ENCODE results near the gene BRI3.
A peak's percentile ranks its signal among the peaks of the same experiment; 100 is the strongest.

BRI3 gene

DNA sequence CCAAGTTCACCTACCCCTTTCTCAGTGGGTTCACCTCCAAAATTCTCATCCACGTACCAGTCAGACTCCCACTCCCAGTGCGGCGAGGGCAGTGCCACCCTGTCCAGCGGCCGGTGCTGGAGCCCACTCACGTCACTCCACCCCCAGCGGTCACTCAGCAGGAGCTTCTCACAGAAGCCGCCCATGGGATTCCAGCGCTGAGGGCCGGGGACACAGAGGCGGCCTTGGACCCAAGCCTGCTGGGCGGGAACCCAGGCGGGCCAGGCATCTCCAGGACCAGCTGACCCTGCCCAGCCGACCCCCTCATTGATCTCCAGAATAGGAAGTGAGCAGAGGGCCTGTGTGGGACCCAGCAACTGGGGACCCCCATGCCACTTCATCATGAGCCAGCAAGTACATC lies 36.6 kb upstream of the BRI3 start:
- no peaks in the 10 kb centered on the region for H3K27me3 ChIP-seq (ENCODE audit: insufficient read depth, insufficient read length)
- DNase-seq (ENCODE audit: low read depth, low spot score), result no peak
- no peak overlapping the region for H3K4me3 ChIP-seq (ENCODE audit: insufficient read length, low read depth)
- H3K36me3 ChIP-seq (ENCODE audit: insufficient read depth, insufficient read length, low read length), result peaks cover 8% of the 10 kb centered on the region
- TF ChIP-seq YY1 (IDR thresholded peaks at IDR 0.05; ENCODE audit: insufficient read depth, insufficient read length) (no peak), ZNF274 (IDR thresholded peaks at IDR 0.05; ENCODE audit: low read depth, low read length) (no peak), SUZ12 (IDR thresholded peaks at IDR 0.05; ENCODE audit: extremely low read depth, insufficient read depth, insufficient read length) (no peak)
- no peaks in the 10 kb centered on the region for H3K9me3 ChIP-seq (ENCODE audit: insufficient read depth, low read length)
- no peak overlapping the region for H3K9ac ChIP-seq (ENCODE audit: insufficient read length, low read depth)
- peaks cover 2% of the 10 kb centered on the region for H3K4me1 ChIP-seq (ENCODE audit: insufficient read depth, insufficient read length)

DNA sequence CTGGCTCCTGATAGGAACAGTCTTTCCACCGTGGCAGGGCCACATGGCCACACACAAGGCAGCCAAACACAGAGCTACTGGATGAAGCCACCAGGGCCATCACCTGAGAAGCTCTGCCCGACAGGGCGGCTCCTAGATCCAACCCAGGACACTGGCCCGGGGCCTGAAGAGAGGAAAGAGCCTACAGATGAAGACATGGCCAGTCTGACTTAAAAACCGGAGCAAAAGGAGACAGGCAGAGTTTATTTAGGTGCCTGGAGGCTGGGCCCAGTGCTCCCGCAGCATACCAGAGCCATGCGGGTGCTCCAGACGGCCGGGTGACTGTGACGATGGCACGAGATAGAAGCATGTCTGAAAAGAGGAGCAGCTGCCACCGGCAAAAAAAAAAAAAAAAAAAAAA lies 33.3 kb upstream of the BRI3 start:
- Histone ChIP-seq H3K4me3 (ENCODE audit: insufficient read length, low read depth) (no peak overlapping the region), H3K27me3 (ENCODE audit: insufficient read depth, insufficient read length) (no peaks in the 10 kb centered on the region), H3K9me3 (ENCODE audit: insufficient read depth, low read length) (no peaks in the 10 kb centered on the region), H3K9ac (ENCODE audit: insufficient read length, low read depth) (no peak overlapping the region), H3K4me1 (ENCODE audit: insufficient read depth, insufficient read length) (no peaks in the 10 kb centered on the region), H3K36me3 (ENCODE audit: insufficient read depth, insufficient read length, low read length) (peaks cover 4% of the 10 kb centered on the region)
- TF ChIP-seq SUZ12 (IDR thresholded peaks at IDR 0.05; ENCODE audit: extremely low read depth, insufficient read depth, insufficient read length), result no peak
- no peak for TF ChIP-seq YY1 (IDR thresholded peaks at IDR 0.05; ENCODE audit: insufficient read depth, insufficient read length)
- no peak for TF ChIP-seq ZNF274 (IDR thresholded peaks at IDR 0.05; ENCODE audit: low read depth, low read length)
- no peak for DNase-seq (ENCODE audit: low read depth, low spot score)

DNA sequence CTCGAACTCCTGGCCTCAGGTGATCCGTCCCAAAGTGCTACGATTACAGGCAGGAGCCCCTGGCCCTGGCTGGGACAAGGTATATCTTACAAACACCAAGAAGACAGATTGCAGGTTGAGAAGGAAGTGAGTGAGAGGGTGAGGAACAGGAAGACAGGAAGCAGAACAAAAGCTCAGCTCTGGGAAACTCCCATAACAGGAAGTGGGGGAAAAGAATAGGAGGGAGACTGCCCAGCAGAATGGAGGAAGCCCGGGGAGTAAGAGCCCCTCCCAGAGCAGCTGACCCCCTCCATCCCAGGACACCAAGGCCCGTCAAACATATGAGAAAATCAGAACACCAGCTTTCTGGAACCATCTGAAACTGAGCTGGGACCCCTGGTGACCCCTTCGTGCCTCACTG lies 32.4 kb upstream of the BRI3 start:
- Histone ChIP-seq H3K36me3 (ENCODE audit: insufficient read depth, insufficient read length, low read length) (peaks cover 3% of the 10 kb centered on the region), H3K9me3 (ENCODE audit: insufficient read depth, low read length) (no peaks in the 10 kb centered on the region), H3K4me3 (ENCODE audit: insufficient read length, low read depth) (no peak overlapping the region), H3K4me1 (ENCODE audit: insufficient read depth, insufficient read length) (no peaks in the 10 kb centered on the region), H3K27me3 (ENCODE audit: insufficient read depth, insufficient read length) (no peaks in the 10 kb centered on the region), H3K9ac (ENCODE audit: insufficient read length, low read depth) (no peak overlapping the region)
- TF ChIP-seq SUZ12 (IDR thresholded peaks at IDR 0.05; ENCODE audit: extremely low read depth, insufficient read depth, insufficient read length) (no peak), YY1 (IDR thresholded peaks at IDR 0.05; ENCODE audit: insufficient read depth, insufficient read length) (no peak), ZNF274 (IDR thresholded peaks at IDR 0.05; ENCODE audit: low read depth, low read length) (no peak)
- no peak for DNase-seq (ENCODE audit: low read depth, low spot score)

DNA sequence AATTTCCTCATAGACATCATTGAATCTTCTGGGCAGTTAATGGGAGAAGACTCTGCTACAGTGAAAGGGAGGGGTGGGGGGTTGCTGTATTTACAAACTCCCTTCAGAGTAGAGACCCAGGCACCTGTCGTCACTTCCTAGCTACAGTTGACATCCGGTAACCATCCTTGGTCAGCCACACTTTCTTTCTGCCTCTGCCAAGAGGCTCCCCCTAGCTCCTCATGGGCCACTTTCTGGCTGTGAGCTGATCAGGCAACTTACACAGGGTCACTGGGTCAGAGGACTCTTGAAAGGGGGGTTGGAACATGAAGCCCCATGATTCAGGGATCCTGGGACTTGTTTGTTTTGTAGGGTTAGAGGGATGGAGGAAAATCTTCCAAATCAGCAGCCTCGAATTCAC lies 30.7 kb upstream of the BRI3 start:
- Histone ChIP-seq H3K36me3 (ENCODE audit: insufficient read depth, insufficient read length, low read length) (no peaks in the 10 kb centered on the region), H3K4me1 (ENCODE audit: insufficient read depth, insufficient read length) (no peaks in the 10 kb centered on the region), H3K4me3 (ENCODE audit: insufficient read length, low read depth) (peak overlapping the region; percentile 81), H3K9ac (ENCODE audit: insufficient read length, low read depth) (peak overlapping the region; percentile 57), H3K9me3 (ENCODE audit: insufficient read depth, low read length) (no peaks in the 10 kb centered on the region), H3K27me3 (ENCODE audit: insufficient read depth, insufficient read length) (no peaks in the 10 kb centered on the region)
- TF ChIP-seq ZNF274 (IDR thresholded peaks at IDR 0.05; ENCODE audit: low read depth, low read length) (no peak), SUZ12 (IDR thresholded peaks at IDR 0.05; ENCODE audit: extremely low read depth, insufficient read depth, insufficient read length) (no peak), YY1 (IDR thresholded peaks at IDR 0.05; ENCODE audit: insufficient read depth, insufficient read length) (no peak)
- no peak for DNase-seq (ENCODE audit: low read depth, low spot score)

DNA sequence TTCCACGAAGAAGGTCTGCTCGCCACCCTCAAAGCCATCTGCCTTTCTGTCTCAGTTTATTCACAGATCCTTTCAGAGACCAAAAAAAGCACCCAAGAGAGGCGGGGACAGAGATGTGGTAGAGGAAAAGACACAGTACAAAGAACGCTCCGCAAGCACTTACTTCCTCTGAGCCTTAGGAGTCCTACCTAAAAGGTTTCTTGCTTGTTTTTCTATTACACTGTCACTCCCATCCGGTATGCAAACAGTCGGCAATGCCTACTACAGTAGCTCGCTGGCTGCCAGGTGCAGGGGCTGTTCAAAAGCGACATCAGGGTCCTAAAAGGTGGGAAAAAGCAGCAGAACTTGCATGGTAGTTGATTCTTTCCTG lies 30.3 kb upstream of the BRI3 start:
- Histone ChIP-seq H3K9ac (ENCODE audit: insufficient read length, low read depth) (peak overlapping the region; percentile 57), H3K4me1 (ENCODE audit: insufficient read depth, insufficient read length) (no peaks in the 10 kb centered on the region), H3K9me3 (ENCODE audit: insufficient read depth, low read length) (no peaks in the 10 kb centered on the region), H3K36me3 (ENCODE audit: insufficient read depth, insufficient read length, low read length) (no peaks in the 10 kb centered on the region), H3K27me3 (ENCODE audit: insufficient read depth, insufficient read length) (no peaks in the 10 kb centered on the region), H3K4me3 (ENCODE audit: insufficient read length, low read depth) (peak overlapping the region; percentile 81)
- TF ChIP-seq YY1 (IDR thresholded peaks at IDR 0.05; ENCODE audit: insufficient read depth, insufficient read length) (no peak), SUZ12 (IDR thresholded peaks at IDR 0.05; ENCODE audit: extremely low read depth, insufficient read depth, insufficient read length) (no peak), ZNF274 (IDR thresholded peaks at IDR 0.05; ENCODE audit: low read depth, low read length) (no peak)
- DNase-seq (ENCODE audit: low read depth, low spot score), result no peak

DNA sequence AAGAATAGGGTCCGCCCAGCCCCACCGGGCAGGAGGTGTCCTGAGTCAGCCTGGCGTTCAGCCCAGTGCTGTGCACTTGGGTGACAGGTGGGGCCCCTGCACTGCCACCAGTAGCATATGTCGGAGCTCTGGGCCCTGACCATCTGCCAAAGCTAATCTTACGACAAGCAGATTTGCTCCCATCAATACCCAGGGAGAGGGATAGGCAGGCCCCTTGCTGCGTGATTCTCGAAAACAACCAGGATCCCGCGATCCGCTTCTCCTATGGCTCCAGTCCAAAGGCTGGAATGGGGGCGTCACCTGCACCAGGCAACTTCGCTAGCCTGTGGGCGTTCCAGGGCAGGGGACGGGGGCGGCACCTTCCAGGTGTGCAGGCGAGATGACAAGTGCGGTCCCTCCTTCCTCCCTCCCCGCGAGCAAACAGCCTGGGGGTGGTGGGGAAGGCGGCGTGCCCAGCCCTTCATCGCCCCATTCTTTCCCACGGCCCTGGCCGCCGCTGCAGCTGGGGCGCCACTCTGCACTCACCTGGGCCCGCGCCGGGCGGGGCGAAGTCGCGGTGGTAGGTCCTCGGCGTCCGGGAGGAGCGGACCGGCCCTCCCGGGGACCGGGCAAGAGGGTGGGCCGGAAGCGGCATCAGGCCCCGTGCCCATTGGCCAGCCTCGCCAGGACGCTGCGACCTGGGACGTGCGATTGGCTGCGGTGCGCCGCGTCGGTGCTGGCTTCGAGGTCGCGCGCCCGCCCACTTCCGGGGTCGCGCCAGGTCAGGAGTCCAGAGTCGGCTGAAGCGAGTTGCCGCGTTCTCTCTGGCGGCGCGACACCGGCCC lies 29.7 kb upstream of the BRI3 start, which contains the start of gene TECPR1:
TECPR1 (minus strand) TSS at position 632 of the 824 bp plus-strand sequence. CDS start 6,086 bp downstream, outside the sequence.
- peak within 1 kb of the TSS; percentile 81 for H3K4me3 ChIP-seq (ENCODE audit: insufficient read length, low read depth)
- H3K9me3 ChIP-seq (ENCODE audit: insufficient read depth, low read length), result no peaks in the 10 kb centered on the region
- H3K9ac ChIP-seq (ENCODE audit: insufficient read length, low read depth), result peak within 1 kb of the TSS; percentile 85
- no peaks in the 10 kb centered on the region for H3K27me3 ChIP-seq (ENCODE audit: insufficient read depth, insufficient read length)
- H3K4me1 ChIP-seq (ENCODE audit: insufficient read depth, insufficient read length), result no peaks in the 10 kb centered on the region
- peaks cover 3% of the 10 kb centered on the region for H3K36me3 ChIP-seq (ENCODE audit: insufficient read depth, insufficient read length, low read length)
- TF ChIP-seq YY1 (IDR thresholded peaks at IDR 0.05; ENCODE audit: insufficient read depth, insufficient read length) (no peak), ZNF274 (IDR thresholded peaks at IDR 0.05; ENCODE audit: low read depth, low read length) (no peak), SUZ12 (IDR thresholded peaks at IDR 0.05; ENCODE audit: extremely low read depth, insufficient read depth, insufficient read length) (no peak)
- DNase-seq (ENCODE audit: low read depth, low spot score), result peak; percentile 81

DNA sequence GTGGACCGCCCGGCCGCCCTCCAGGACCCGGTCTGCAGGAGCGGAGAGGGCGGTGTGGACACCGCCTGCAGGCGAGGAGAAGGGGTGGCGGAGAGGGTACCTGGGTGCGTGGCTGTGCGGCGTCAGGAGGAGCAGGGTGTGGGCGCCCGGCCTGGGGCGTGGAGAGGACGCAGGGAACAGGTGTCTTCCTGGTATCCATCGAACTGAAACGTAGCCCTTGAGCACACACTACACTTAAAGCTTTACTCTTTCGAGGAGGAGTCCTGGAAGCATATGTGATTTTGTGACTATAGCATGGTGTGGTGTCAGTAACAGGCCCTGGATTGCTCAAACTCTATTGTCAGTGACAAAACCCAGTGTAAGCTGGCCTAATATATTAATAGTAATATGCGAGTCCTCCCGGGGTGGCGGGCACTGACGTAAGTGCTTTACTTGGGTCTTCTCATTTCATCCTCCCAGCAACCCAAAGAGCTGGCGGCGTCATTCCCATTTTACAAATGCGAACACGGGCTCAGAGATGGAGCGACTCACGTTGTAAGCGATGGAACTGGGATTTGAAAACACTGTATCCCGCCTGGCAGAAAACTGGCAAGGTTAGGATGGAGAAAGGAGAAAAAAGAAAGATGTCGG lies 28.9 kb upstream of the BRI3 start:
- no peaks in the 10 kb centered on the region for H3K9me3 ChIP-seq (ENCODE audit: insufficient read depth, low read length)
- H3K27me3 ChIP-seq (ENCODE audit: insufficient read depth, insufficient read length), result no peaks in the 10 kb centered on the region
- TF ChIP-seq ZNF274 (IDR thresholded peaks at IDR 0.05; ENCODE audit: low read depth, low read length), result no peak
- peak overlapping the region; percentile 81 for H3K4me3 ChIP-seq (ENCODE audit: insufficient read length, low read depth)
- no peaks in the 10 kb centered on the region for H3K4me1 ChIP-seq (ENCODE audit: insufficient read depth, insufficient read length)
- no peak for DNase-seq (ENCODE audit: low read depth, low spot score)
- H3K36me3 ChIP-seq (ENCODE audit: insufficient read depth, insufficient read length, low read length), result peaks cover 6% of the 10 kb centered on the region
- H3K9ac ChIP-seq (ENCODE audit: insufficient read length, low read depth), result peak overlapping the region; percentile 85

Data from NT2/D1 (cell line).